Common myeloid progenitor, CD34-positive (primary cell): ENCODE data around the gene PDPK1.
"Not testable (repeated sequence)": the region's sequence is repeated elsewhere in the genome, so short reads cannot be mapped to it uniquely, and the experiment has no call there.

Experiments used
- CTCF ChIA-PET: fragments of 350-600 bp; sonication (Branson Sonifier 250); formaldehyde crosslinking; loops from one replicate; lab custom pipeline; 2021; ENCODE audit warnings: antibody characterized with exemption; lab: Charles Lee
- POLR2A ChIA-PET: fragments of 350-600 bp; sonication (Branson Sonifier 250); formaldehyde crosslinking; loops from one replicate; lab custom pipeline; 2021; ENCODE audit warnings: antibody characterized with exemption; lab: Charles Lee
- DNase-seq, 3 donors: peaks; one replicate each; pipeline versions ENCODE4 v3.0.0 to v3.0.0-alpha.2; 2013
- H3K27ac ChIP-seq, 2 experiments: 1 replicate in 1 of 2; 2 replicates in 1 of 2; pipeline ENCODE4 v1.7.0; 2013; ENCODE audit warnings: inconsistent platforms in 2 of 2, low read length in 2 of 2, mild to moderate bottlenecking in 2 of 2, low read depth in 1 of 2, moderate library complexity in 1 of 2; ENCODE audit not compliant: severe bottlenecking in 2 of 2, insufficient read depth in 1 of 2, poor library complexity in 1 of 2
- H3K27me3 ChIP-seq, 5 experiments: replicated peaks in 2 of 5; 1 replicate in 3 of 5; 2 replicates in 2 of 5; pipeline versions ENCODE4 v1.6.1 to v1.7.0; 2013; ENCODE audit warnings: low read length in 4 of 5, mild to moderate bottlenecking in 2 of 5, moderate library complexity in 2 of 5, inconsistent platforms in 1 of 5; ENCODE audit not compliant: insufficient read depth in 5 of 5, control insufficient read depth in 4 of 5
- H3K36me3 ChIP-seq, 4 experiments: 1 replicate in 2 of 4; 2 replicates in 2 of 4; pipeline versions ENCODE4 v1.6.1 to v1.7.0; 2013; ENCODE audit warnings: low read length in 3 of 4, control low read depth in 1 of 4, mild to moderate bottlenecking in 1 of 4; ENCODE audit not compliant: control insufficient read depth in 4 of 4, insufficient read depth in 4 of 4
- H3K4me1 ChIP-seq, 4 experiments: 1 replicate in 3 of 4; 2 replicates in 1 of 4; pipeline versions ENCODE4 v1.6.1 to v1.7.1; 2013; ENCODE audit warnings: low read length in 3 of 4, mild to moderate bottlenecking in 3 of 4, control low read depth in 1 of 4, inconsistent platforms in 1 of 4, moderate library complexity in 1 of 4; ENCODE audit not compliant: control insufficient read depth in 4 of 4, insufficient read depth in 4 of 4; ENCODE audit errors: control extremely low read depth in 1 of 4
- H3K4me3 ChIP-seq, 7 experiments: 1 replicate in 4 of 7; 2 replicates in 3 of 7; pipeline versions ENCODE4 v1.5.1 to v1.7.0; 2013; ENCODE audit warnings: mild to moderate bottlenecking in 7 of 7, low read length in 6 of 7, moderate library complexity in 6 of 7, inconsistent platforms in 2 of 7, low read depth in 2 of 7, control low read depth in 1 of 7; ENCODE audit not compliant: insufficient read depth in 4 of 7, control insufficient read depth in 1 of 7; ENCODE audit errors: extremely low read depth in 1 of 7
- H3K9me3 ChIP-seq, 5 experiments: 1 replicate in 4 of 5; 2 replicates in 1 of 5; pipeline versions ENCODE4 v1.6.1 to v1.7.1; 2013; ENCODE audit warnings: low read length in 4 of 5, mild to moderate bottlenecking in 2 of 5, inconsistent platforms in 1 of 5, low read depth in 1 of 5, moderate library complexity in 1 of 5; ENCODE audit not compliant: control insufficient read depth in 4 of 5, insufficient read depth in 2 of 5; ENCODE audit errors: control extremely low read depth in 1 of 5
- WGBS: methylation state at CpG from one replicate; pipeline ENCODE4 v1.1.5; 2013; ENCODE audit not compliant: insufficient coverage; 5-methylcytosine and 5-hydroxymethylcytosine counted together

Gene PDPK1

GRCh38 chr16:2577044-2577443, 39.2 kb downstream of the PDPK1 start:
- H3K27me3 ChIP-seq, H3K4me1 ChIP-seq, H3K4me3 ChIP-seq, H3K27ac ChIP-seq, CTCF ChIA-PET, POLR2A ChIA-PET, H3K36me3 ChIP-seq, DNase-seq, H3K9me3 ChIP-seq: not testable (repeated sequence)
- no CpG with 5 or more reads among the region's 26 CpGs for WGBS

GRCh38 chr16:2578905-2579304, 41.1 kb downstream of the PDPK1 start:
- H3K27me3 ChIP-seq, CTCF ChIA-PET, H3K36me3 ChIP-seq, H3K4me3 ChIP-seq, H3K4me1 ChIP-seq, DNase-seq, H3K9me3 ChIP-seq, H3K27ac ChIP-seq, POLR2A ChIA-PET: not testable (repeated sequence)
- WGBS, result no CpG with 5 or more reads among the region's 12 CpGs

GRCh38 chr16:2580143-2580542, 42.3 kb downstream of the PDPK1 start:
- H3K27ac ChIP-seq, H3K4me3 ChIP-seq, H3K27me3 ChIP-seq, POLR2A ChIA-PET, H3K36me3 ChIP-seq, CTCF ChIA-PET, H3K4me1 ChIP-seq, H3K9me3 ChIP-seq: not testable (repeated sequence)
- DNase-seq, result peak; percentile 81 to 92 (median 90)
- WGBS, result no CpG with 5 or more reads among the region's 11 CpGs

- CTCF ChIA-PET, H3K27ac ChIP-seq, H3K4me1 ChIP-seq, H3K9me3 ChIP-seq, H3K27me3 ChIP-seq, DNase-seq, POLR2A ChIA-PET, H3K4me3 ChIP-seq: not testable (repeated sequence)
- WGBS, result no CpG with 5 or more reads among the region's 21 CpGs
- H3K36me3 ChIP-seq, result peaks cover 0 to 13% (median 9%) of the 10 kb centered on the region in 4 experiments
These were observed 43.0 kb downstream of the PDPK1 start for GRCh38 chr16:2580818-2581217.

- Histone ChIP-seq H3K27ac (no peak overlapping the region), H3K27me3 (no peaks in the 10 kb centered on the region), H3K36me3 (peaks cover 16 to 51% (median 39%) of the 10 kb centered on the region in 4 experiments), H3K4me3 (no peak overlapping the region), H3K4me1 (no peaks in the 10 kb centered on the region), H3K9me3 (no peaks in the 10 kb centered on the region)
- ChIA-PET POLR2A (no interaction called here), CTCF (interaction anchor here (1.2 kb wide), 1 partner anchor 73 kb away, joined by 3 read pairs; no protein-coding TSS in a partner anchor)
- no peak for DNase-seq
- 95% methylated on average over 18 of the region's 24 CpGs for WGBS
These were observed 47.2 kb downstream of the PDPK1 start for GRCh38 chr16:2584729-2585650.

- 96% methylated on average over 12 of the region's 25 CpGs for WGBS
- Histone ChIP-seq H3K4me3 (no peak overlapping the region), H3K27ac (no peak overlapping the region), H3K27me3 (no peaks in the 10 kb centered on the region), H3K36me3 (peaks cover 20 to 56% (median 41%) of the 10 kb centered on the region in 4 experiments), H3K4me1 (no peaks in the 10 kb centered on the region), H3K9me3 (no peaks in the 10 kb centered on the region)
- ChIA-PET CTCF (interaction anchor here (1.2 kb wide), 1 partner anchor 73 kb away, joined by 3 read pairs; no protein-coding TSS in a partner anchor), POLR2A (no interaction called here)
- no peak for DNase-seq
These were observed 47.8 kb downstream of the PDPK1 start for GRCh38 chr16:2585651-2586081.

GRCh38 chr16:2586241-2586640, 48.4 kb downstream of the PDPK1 start:
- peak overlapping the region in 1 of 2 experiments; percentile 1 for H3K27ac ChIP-seq
- no peaks in the 10 kb centered on the region for H3K9me3 ChIP-seq
- no peak overlapping the region for H3K4me3 ChIP-seq
- peak in 2 of 3 donors; percentile 7 to 12 for DNase-seq
- H3K36me3 ChIP-seq, result peaks cover 21 to 57% (median 42%) of the 10 kb centered on the region in 4 experiments
- POLR2A ChIA-PET, result no interaction called here
- CTCF ChIA-PET, result no interaction called here
- 85% methylated on average over 11 of the region's 12 CpGs for WGBS
- no peaks in the 10 kb centered on the region for H3K4me1 ChIP-seq
- no peaks in the 10 kb centered on the region for H3K27me3 ChIP-seq
